ENCODE data around the gene KRT6B.
"Not testable (repeated sequence)": the region's sequence is repeated elsewhere in the genome, so short reads cannot be mapped to it uniquely, and the experiment has no call there.

Gene KRT6B

GRCh38 chr12:52473768-52474167, 21.8 kb upstream of the KRT6B start, which contains the start of gene KRT6C:
KRT6C (minus strand) TSS chr12:52473805; CDS start chr12:52473737, 68 bp downstream.
- DNase-seq (ENCODE audit: low read depth in 2 of 3, low spot score in 1 of 3) = no peak

DNA sequence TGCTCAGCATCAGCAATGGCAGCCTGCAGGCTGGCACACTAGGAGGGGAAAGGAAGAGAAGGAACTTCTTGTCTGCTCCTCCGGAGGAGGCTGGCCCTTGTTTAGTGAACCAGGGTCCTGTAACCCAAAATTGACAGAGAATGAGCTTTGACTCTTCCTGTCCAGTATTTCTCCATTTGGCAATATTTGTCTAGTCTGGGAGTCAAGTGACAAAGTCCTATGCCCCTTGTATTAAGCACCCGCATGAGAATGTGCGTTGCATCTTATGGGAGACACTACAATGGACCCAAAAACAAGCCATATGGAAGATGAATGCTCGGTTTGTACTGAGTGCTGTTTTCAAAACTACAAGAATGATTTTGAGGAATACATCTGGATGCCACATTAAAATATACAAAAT, 17.9 kb upstream of the KRT6B start:
- no peak for DNase-seq (ENCODE audit: low read depth in 2 of 3, low spot score in 1 of 3)

DNA sequence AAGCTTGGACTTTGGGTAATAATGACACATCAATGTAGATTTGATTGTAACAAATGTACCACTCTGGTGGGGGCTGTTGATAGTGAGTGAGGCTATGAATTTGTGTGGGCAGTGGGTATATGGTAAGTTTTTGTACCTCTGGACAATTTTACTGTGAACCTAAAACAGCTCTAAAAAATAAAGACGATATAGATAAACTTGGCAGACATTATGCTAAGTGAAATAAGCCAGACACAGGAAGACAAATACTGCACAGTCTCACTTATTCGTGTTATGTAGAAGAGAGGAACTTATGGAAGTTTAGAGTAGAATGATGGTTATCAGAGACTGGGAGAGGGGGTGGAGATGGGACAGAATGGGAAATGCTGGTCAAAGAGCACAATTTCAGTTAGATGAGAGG, 13.0 kb upstream of the KRT6B start:
- DNase-seq (ENCODE audit: low read depth in 2 of 3, low spot score in 1 of 3) = no peak

GRCh38 chr12:52461693-52462092, 9.7 kb upstream of the KRT6B start:
- no peak for DNase-seq (ENCODE audit: low read depth in 2 of 3, low spot score in 1 of 3)

- no peak for DNase-seq (ENCODE audit: low read depth in 2 of 3, low spot score in 1 of 3)
These were observed 6.9 kb upstream of the KRT6B start for GRCh38 chr12:52458861-52459260.

DNA sequence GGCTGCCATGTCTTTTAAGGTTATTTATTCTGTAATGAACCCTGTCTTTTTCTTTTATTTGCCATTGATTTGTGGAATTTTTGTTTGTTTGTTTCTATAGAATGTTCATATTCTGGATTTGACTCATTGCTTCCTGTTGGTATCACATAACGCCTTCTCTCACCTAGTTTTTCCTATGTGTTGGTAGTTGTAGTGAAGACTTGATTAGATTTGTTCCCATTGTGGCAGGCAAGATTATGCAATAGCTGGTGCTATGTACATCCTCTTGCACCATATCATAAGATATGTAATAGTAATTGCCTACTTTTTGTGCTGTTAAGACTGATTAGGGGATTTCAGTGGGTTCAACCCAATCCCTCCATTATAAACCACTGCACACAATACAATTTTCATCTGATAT, 3.9 kb upstream of the KRT6B start:
- DNase-seq (ENCODE audit: low read depth in 2 of 3, low spot score in 1 of 3) = no peak

- DNase-seq (ENCODE audit: low read depth in 2 of 3, low spot score in 1 of 3) = no peak
These were observed 2.7 kb upstream of the KRT6B start for GRCh38 chr12:52454411-52455201.

GRCh38 chr12:52448228-52448627, 3.7 kb downstream of the KRT6B start:
- DNase-seq (ENCODE audit: low read depth in 2 of 3, low spot score in 1 of 3) = no peak

DNA sequence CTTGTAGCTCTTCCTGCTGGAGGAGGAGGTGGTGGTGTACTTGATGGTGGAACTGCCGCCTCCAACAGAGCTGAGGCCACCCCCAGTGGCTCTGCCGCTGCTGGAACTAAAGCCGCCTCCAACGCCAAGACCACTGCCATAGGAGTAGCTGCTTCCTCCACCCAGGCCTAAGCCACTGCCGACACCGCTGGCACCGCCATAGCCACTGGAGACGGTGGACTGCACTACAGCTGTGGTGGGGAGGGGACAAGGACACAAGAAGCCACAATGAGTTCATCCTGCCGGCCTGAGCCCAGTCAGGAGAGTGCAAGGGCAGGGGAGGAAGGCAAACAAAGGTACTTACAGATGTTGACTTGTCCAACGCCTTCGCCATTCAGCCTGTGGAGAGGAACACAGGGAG, 4.8 kb downstream of the KRT6B start:
- not testable (repeated sequence) for DNase-seq (ENCODE audit: low read depth in 2 of 3, low spot score in 1 of 3)

GRCh38 chr12:52446367-52447045, 5.4 kb downstream of the KRT6B start:
- DNase-seq (ENCODE audit: low read depth in 2 of 3, low spot score in 1 of 3) = no peak

DNA sequence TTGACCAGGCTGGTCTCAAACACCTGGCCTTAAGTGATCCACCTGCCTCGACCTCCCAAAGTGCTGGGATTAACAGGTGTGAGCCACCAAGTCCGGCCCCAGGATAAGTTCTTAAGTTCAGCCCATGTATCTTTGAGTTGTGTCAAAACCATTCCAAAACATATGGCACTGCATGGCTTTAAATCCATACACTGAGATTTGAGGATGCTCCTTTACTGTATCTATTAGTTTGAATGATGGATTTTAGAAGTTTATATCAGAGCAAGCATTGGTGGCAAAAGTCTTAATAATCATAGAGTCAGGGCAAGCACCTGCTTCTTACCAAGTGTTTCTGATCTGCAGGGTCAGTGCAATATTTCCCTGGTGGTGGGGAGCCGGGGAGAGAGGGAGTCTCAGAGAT, 6.1 kb downstream of the KRT6B start:
- no peak for DNase-seq (ENCODE audit: low read depth in 2 of 3, low spot score in 1 of 3)

GRCh38 chr12:52444647-52445595, 7.0 kb downstream of the KRT6B start:
- no peak for DNase-seq (ENCODE audit: low read depth in 2 of 3, low spot score in 1 of 3)

DNA sequence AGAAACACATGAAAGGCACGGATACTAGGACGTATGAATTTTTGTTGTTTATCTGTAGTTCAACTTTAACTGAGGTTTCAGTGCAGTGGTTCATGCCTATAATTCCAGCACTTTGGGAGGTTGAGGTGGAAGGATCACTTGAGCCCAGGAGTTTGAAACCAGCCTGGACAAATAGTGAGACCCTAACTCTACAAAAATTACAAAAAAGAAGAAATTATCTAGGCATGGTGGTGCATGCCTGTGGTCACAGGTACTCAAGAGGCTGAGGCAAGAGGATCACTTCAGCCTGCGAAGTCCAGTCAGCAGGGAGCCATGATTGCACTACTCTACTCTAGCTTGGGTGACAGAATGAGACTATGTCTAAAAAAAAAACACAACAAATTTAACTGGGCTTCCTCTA, 8.0 kb downstream of the KRT6B start:
- DNase-seq (ENCODE audit: low read depth in 2 of 3, low spot score in 1 of 3) = no peak

DNA sequence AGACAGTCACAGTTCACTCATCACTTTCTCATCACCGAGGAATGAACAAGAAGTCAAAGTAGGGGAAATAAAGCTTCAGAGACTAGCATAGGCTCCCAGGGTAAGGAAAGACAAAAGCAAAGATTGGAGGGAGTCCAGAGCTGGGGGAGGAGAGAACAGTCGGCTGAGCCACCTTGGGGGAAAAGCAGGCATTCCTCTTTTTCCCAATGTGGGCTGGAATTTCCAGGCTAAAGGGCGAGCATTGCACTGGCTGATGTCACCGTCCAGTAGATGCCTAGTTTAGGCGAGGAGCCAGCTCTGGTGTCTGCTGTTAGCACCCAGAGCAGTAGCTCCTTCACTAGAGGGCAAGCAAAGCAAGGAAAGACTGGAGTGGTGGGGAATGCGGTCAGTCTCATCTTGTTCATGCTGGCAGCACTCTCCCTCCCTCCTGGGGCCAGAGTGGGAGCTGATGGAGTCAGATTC, 9.3 kb downstream of the KRT6B start:
- no peak for DNase-seq (ENCODE audit: low read depth in 2 of 3, low spot score in 1 of 3)

- no peak for DNase-seq (ENCODE audit: low read depth in 2 of 3, low spot score in 1 of 3)
These were observed 10.5 kb downstream of the KRT6B start for GRCh38 chr12:52441320-52441911.

DNA sequence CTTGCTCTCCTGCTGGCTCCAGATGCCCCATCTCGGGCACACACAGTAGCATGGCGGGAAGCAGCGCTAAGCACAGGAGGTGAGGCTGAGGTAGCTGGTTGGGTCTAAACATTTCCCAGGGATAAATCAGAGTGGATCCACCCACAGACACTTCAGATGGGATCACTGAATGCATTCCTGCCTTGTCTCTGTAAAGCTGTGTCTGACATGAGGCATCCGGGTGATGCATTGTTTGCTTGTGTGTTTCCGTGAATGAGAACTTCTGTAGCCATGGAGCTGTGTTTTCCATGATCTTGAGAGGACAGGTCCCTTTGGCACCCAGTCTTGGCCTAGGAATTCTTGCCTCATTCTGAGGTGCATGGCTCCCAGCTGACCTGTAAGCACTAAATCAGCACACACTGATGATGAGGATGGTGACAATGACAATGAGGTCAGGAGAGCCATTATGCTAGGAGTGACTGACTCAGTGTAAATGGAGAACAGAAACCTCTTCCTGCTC, 11.1 kb downstream of the KRT6B start:
- no peak for DNase-seq (ENCODE audit: low read depth in 2 of 3, low spot score in 1 of 3)

GRCh38 chr12:52439845-52440244, 12.1 kb downstream of the KRT6B start:
- DNase-seq (ENCODE audit: low read depth in 2 of 3, low spot score in 1 of 3) = no peak

DNA sequence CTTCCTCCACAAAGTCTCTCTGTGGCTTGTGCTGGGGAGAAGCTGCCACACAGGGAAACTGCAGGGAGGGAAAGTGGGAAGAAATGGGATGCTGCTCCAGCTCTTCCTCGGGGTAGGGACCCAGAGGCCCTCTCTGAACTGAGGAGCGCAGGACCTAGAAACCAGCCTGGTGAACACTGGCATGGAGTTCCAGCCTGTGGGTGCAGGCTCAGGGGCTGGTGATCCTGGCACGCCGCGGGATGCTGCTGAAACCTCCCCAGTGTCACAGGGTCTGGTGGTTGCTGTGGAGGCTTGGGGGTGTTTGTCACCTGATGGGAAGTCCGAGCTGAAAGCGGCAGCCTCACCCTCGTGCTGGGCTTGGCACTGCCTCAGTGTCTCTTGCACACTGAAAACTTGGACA, 12.5 kb downstream of the KRT6B start:
- DNase-seq (ENCODE audit: low read depth in 2 of 3, low spot score in 1 of 3) = no peak

DNA sequence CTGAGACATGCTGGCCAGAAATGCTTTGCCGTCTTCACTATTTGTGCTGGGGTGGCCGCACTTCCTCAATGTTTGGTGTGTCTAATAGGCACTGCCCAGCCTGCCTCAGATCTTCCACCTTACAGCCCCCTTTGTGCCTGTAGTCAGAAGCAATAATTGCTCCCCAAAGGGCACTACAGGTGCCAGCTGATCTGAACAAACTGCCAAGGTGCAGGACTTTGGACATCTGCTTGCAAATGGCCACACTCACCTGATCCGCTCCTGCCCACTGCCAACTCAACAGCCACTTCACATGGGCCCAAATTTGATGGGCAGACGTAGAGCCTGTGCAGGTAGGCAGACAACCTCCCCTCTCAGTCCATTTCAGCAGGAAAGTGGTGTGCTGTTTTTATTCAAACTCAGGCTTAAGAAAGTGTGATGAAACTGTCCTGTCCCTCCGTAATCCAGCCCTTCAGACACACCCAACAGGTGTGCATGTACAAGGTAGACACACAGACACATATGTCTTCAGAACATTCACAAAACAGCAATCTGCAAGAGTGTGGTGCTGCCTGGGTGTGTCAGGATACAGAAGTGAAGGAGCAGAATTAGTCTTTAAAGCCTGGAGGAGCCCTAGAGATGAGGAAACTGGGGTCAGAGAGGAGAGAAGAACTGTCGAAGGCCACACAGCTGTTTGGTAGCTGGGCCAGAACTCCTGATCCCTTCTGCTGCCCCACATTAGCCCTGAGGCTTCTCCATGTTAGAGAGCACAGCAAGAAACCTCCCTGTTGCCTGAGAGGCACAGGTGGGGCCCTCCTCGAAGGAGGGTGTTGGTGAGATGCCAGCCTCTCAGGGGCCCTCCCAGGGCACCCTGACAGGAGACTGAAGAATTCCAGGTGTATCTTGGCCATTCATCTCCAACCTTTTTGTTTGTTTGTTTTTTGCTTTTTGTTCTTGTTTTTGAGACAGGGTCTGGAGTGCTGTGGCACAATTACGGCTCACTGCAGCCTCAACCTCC, 13.3 kb downstream of the KRT6B start:
- no peak for DNase-seq (ENCODE audit: low read depth in 2 of 3, low spot score in 1 of 3)

- no peak for DNase-seq (ENCODE audit: low read depth in 2 of 3, low spot score in 1 of 3)
These were observed 14.4 kb downstream of the KRT6B start for GRCh38 chr12:52437508-52437907.

Measured in stimulated activated CD4-positive, alpha-beta T cell treated with anti-CD3 and anti-CD28 coated beads, Interleukin-12 subunit alpha, Interleukin-12 subunit beta, amount 100 ng/mL, for 48 hours (primary cell).